Fibroblast of mammary gland (primary cell): ENCODE data around the gene BCO1.

Experiments
- DNase-seq: peaks from one replicate; pipeline ENCODE4 v3.0.0-alpha.2; 2010; ENCODE audit warnings: low read depth
- H3K4me3 ChIP-seq: 2 replicates; pipeline ENCODE4 v1.5.1; 2011; ENCODE audit warnings: low read depth, mild to moderate bottlenecking, low read length, moderate library complexity; ENCODE audit not compliant: control insufficient read depth
- CTCF ChIP-seq: conservative IDR thresholded peaks from 2 replicates; pipeline ENCODE4 v1.5.1; 2011; ENCODE audit warnings: low read depth, low read length, inconsistent platforms; ENCODE audit not compliant: control insufficient read depth, insufficient read depth

BCO1 gene

GRCh38 chr16:81241706-81242105 is 3.2 kb downstream of the BCO1 start:
- no peak for TF ChIP-seq CTCF

GRCh38 chr16:81242977-81243618 is 4.6 kb downstream of the BCO1 start:
- no peak for DNase-seq
- TF ChIP-seq CTCF: no peak
- H3K4me3 ChIP-seq: no peak overlapping the region

More at GRCh38 chr16:81241706-81242105, 3.2 kb downstream of the BCO1 start:
- DNase-seq: no peak
- no peak overlapping the region for H3K4me3 ChIP-seq

GRCh38 chr16:81243942-81244341 is 5.5 kb downstream of the BCO1 start:
- no peak for TF ChIP-seq CTCF
- DNase-seq: no peak
- no peak overlapping the region for H3K4me3 ChIP-seq

- no peak overlapping the region for H3K4me3 ChIP-seq
- TF ChIP-seq CTCF: no peak
- no peak for DNase-seq
Measured at GRCh38 chr16:81251871-81252270, 13.4 kb downstream of the BCO1 start.

- TF ChIP-seq CTCF: no peak
- no peak for DNase-seq
- no peak overlapping the region for H3K4me3 ChIP-seq
Measured at GRCh38 chr16:81253141-81253540, 14.7 kb downstream of the BCO1 start.

GRCh38 chr16:81254922-81255526 is 16.5 kb downstream of the BCO1 start:
- H3K4me3 ChIP-seq: no peak overlapping the region
- no peak for DNase-seq
- TF ChIP-seq CTCF: no peak

GRCh38 chr16:81259916-81260315 is 21.4 kb downstream of the BCO1 start:
- no peak overlapping the region for H3K4me3 ChIP-seq
- no peak for DNase-seq
- no peak for TF ChIP-seq CTCF
